CD14-positive monocyte (primary cell): ENCODE results near the gene CD79B. TPM values are rescaled to one million over a fixed set of nuclear protein-coding genes. Genes with fewer than 3 reads are reported as not detected.
A peak's percentile ranks its signal among the peaks of the same experiment; 100 is the strongest.

Experiments
- DNase-seq, 3 donors: peaks; one replicate each; pipeline ENCODE4 v3.0.0-alpha.2; 2011 to 2022
- H2AFZ ChIP-seq: 2 replicates; pipeline ENCODE4 v1.6.0; 2012; ENCODE audit warnings: mild to moderate bottlenecking, low read depth, low read length, inconsistent platforms; ENCODE audit not compliant: insufficient read depth, poor library complexity, severe bottlenecking
- H3K27ac ChIP-seq, 2 donors: 1 replicate in 1 of 2; 2 replicates in 1 of 2; pipeline ENCODE4 v1.5.1; 2012 to 2013; ENCODE audit warnings: low read length in 2 of 2, control low read depth in 1 of 2, inconsistent platforms in 1 of 2, low read depth in 1 of 2, mild to moderate bottlenecking in 1 of 2
- H3K27me3 ChIP-seq, 2 donors: one replicate each; pipeline versions ENCODE4 v1.6.0 to v1.6.1; 2011 to 2013; ENCODE audit warnings: low read length in 2 of 2; ENCODE audit not compliant: control insufficient read depth in 2 of 2, insufficient read depth in 2 of 2
- H3K36me3 ChIP-seq, 2 donors: replicated peaks in 1 of 2; 1 replicate in 1 of 2; 2 replicates in 1 of 2; pipeline versions ENCODE4 v1.5.1 to v1.6.1; 2012 to 2013; ENCODE audit warnings: low read length in 2 of 2, control low read depth in 1 of 2, inconsistent platforms in 1 of 2, mild to moderate bottlenecking in 1 of 2; ENCODE audit not compliant: insufficient read depth in 2 of 2, control insufficient read depth in 1 of 2
- H3K4me1 ChIP-seq, 2 donors: 1 replicate in 1 of 2; 2 replicates in 1 of 2; pipeline versions ENCODE4 v1.5.1 to v1.6.1; 2012 to 2013; ENCODE audit warnings: low read length in 2 of 2, control low read depth in 1 of 2, inconsistent platforms in 1 of 2, mild to moderate bottlenecking in 1 of 2, moderate library complexity in 1 of 2; ENCODE audit not compliant: insufficient read depth in 2 of 2, control insufficient read depth in 1 of 2
- H3K4me2 ChIP-seq: replicated peaks from 2 replicates; pipeline ENCODE3; 2012; ENCODE audit warnings: low read length, moderate library complexity, mild to moderate bottlenecking; ENCODE audit not compliant: poor library complexity, severe bottlenecking; ENCODE audit errors: extremely low read depth
- H3K4me3 ChIP-seq, 3 experiments: fragments of 200-600 bp in 1 of 3; sonication (generic) in 1 of 3; replicated peaks in 1 of 3; 1 replicate in 2 of 3; 2 replicates in 1 of 3; pipeline ENCODE4 v1.5.1; 2011 to 2013; ENCODE audit warnings: low read length in 3 of 3, mild to moderate bottlenecking in 3 of 3, control low read depth in 2 of 3, low read depth in 2 of 3, inconsistent platforms in 1 of 3, moderate library complexity in 1 of 3
- H3K79me2 ChIP-seq: 2 replicates; pipeline ENCODE4 v1.6.0; 2012; ENCODE audit warnings: mild to moderate bottlenecking, control low read depth, inconsistent platforms, low read length, moderate library complexity; ENCODE audit not compliant: insufficient read depth
- H3K9ac ChIP-seq: 2 replicates; pipeline ENCODE4 v1.6.0; 2017; ENCODE audit warnings: low read length, mild to moderate bottlenecking; ENCODE audit not compliant: insufficient read depth, poor library complexity, severe bottlenecking
- H3K9me3 ChIP-seq, 2 donors: replicated peaks in 1 of 2; 1 replicate in 1 of 2; 2 replicates in 1 of 2; pipeline versions ENCODE4 v1.5.1 to v1.6.1; 2012 to 2013; ENCODE audit warnings: low read length in 2 of 2, control low read depth in 1 of 2; ENCODE audit not compliant: control insufficient read depth in 1 of 2, insufficient read depth in 1 of 2
- H4K20me1 ChIP-seq: 2 replicates; pipeline ENCODE4 v1.6.0; 2012; ENCODE audit warnings: mild to moderate bottlenecking, low read length, control low read depth, moderate library complexity; ENCODE audit not compliant: insufficient read depth
- H3K27ac Mint-ChIP-seq, 7 donors: one replicate each; pipeline ENCODE4 v1.8.0; 2020; ENCODE audit warnings: mild to moderate bottlenecking in 7 of 7, mixed read lengths in 7 of 7, moderate library complexity in 6 of 7, inconsistent platforms in 2 of 7
- H3K27me3 Mint-ChIP-seq, 3 donors: one replicate each; pipeline ENCODE4 v1.8.0; 2021 to 2022; ENCODE audit warnings: low read depth in 3 of 3, mild to moderate bottlenecking in 3 of 3, mixed read lengths in 3 of 3, moderate library complexity in 3 of 3, inconsistent platforms in 1 of 3
- H3K36me3 Mint-ChIP-seq, 2 donors: one replicate each; pipeline ENCODE4 v1.8.0; 2020; ENCODE audit warnings: mixed read lengths in 2 of 2, inconsistent platforms in 1 of 2, mild to moderate bottlenecking in 1 of 2
- H3K4me1 Mint-ChIP-seq: one replicate; pipeline ENCODE4 v1.8.0; 2020; ENCODE audit warnings: mild to moderate bottlenecking, mixed read lengths
- H3K4me3 Mint-ChIP-seq, 2 donors: one replicate each; pipeline ENCODE4 v1.8.0; 2020; ENCODE audit warnings: mild to moderate bottlenecking in 2 of 2, mixed read lengths in 2 of 2, moderate library complexity in 1 of 2
- H3K9me3 Mint-ChIP-seq, 7 donors: one replicate each; pipeline ENCODE4 v1.8.0; 2020 to 2022; ENCODE audit warnings: mixed read lengths in 7 of 7, mild to moderate bottlenecking in 6 of 7, moderate library complexity in 6 of 7, inconsistent platforms in 2 of 7
- WGBS: methylation state at CpG from one replicate; pipeline ENCODE4 v1.1.5; 2013; ENCODE audit warnings: missing lambda C conversion rate; ENCODE audit not compliant: insufficient coverage; 5-methylcytosine and 5-hydroxymethylcytosine counted together
- intact Hi-C, 2 donors: fragments of 100-400 bp; cut with micrococcal nuclease; formaldehyde crosslinking; loops; one replicate each; pipeline versions ENCODE4 v1.15.0 to v1.15.1; 2023
- polyA plus RNA-seq, 3 donors: library from polyadenylated mRNA; depleted of rRNA in 1 of 3; unstranded in 2 of 3; stranded (reverse) in 1 of 3; fragments of 300-500 nt in 2 of 3; fragments of >200 nt in 1 of 3; fragmentation: Illumina TruSeq in 2 of 3; gene quantifications; 1 replicate in 2 of 3; 2 replicates in 1 of 3; pipeline ENCODE4 v1.2.3, GENCODE V29; 2012 to 2021
- TF ChIP-seq, protein P1 (sequence below): fragments of 200-600 bp; IDR thresholded peaks from one replicate; pipeline ENCODE4 v1.8.0; 2022; ENCODE audit warnings: antibody characterized with exemption, mild to moderate bottlenecking

The CD79B gene
- polyA plus RNA-seq, 3 donors = 19.6 to 21.8 (median 20.9) TPM

DNA sequence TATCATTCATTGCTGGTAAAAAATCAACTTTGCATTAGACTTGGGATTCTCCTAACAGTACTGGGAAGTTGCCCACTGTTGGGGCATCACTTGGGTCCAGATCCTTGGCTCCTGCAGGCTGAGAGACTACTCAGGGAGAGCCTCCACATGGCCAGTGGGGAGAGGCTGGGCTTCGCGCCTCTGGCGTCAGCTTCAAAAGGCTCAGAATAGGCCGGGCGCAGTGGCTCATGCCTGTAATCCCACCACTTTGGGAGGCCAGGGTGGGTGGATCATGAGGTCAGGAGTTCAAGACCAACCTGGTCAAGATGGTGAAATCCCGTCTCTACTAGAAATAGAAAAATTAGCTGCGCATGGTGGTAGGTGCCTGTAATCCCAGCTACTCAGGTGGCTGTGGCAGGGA is 17.7 kb downstream of the CD79B start:
- H3K79me2 ChIP-seq = no peaks in the 10 kb centered on the region
- H3K27me3 Mint-ChIP-seq = peaks cover 2 to 14% (median 4%) of the 10 kb centered on the region in 3 donors
- H3K36me3 ChIP-seq = no peaks in the 10 kb centered on the region
- H3K4me3 ChIP-seq = no peak overlapping the region
- H4K20me1 ChIP-seq = no peaks in the 10 kb centered on the region
- H3K9me3 ChIP-seq = no peaks in the 10 kb centered on the region
- no peak for DNase-seq
- H3K4me2 ChIP-seq = no peak overlapping the region
- H3K4me1 Mint-ChIP-seq = peaks cover 14% of the 10 kb centered on the region
- intact Hi-C loops = loop anchor here in 1 of 2 donors (10.0 kb wide), 1 partner anchor 110 kb away; the partner anchor contains the start of gene ICAM2
- no peaks in the 10 kb centered on the region for H3K4me1 ChIP-seq
- H3K27ac ChIP-seq = no peak overlapping the region
- no peaks in the 10 kb centered on the region for H3K36me3 Mint-ChIP-seq
- H3K9me3 Mint-ChIP-seq = peaks cover 0 to 2% (median 0%) of the 10 kb centered on the region in 7 donors
- WGBS = 97% methylated on average over 6 of the region's 7 CpGs
- H3K27ac Mint-ChIP-seq = peak overlapping the region in 1 of 7 donors; percentile 54
- no peaks in the 10 kb centered on the region for H3K27me3 ChIP-seq
- no peak overlapping the region for H3K4me3 Mint-ChIP-seq
- no peak overlapping the region for H3K9ac ChIP-seq
- TF ChIP-seq, protein P1, sequence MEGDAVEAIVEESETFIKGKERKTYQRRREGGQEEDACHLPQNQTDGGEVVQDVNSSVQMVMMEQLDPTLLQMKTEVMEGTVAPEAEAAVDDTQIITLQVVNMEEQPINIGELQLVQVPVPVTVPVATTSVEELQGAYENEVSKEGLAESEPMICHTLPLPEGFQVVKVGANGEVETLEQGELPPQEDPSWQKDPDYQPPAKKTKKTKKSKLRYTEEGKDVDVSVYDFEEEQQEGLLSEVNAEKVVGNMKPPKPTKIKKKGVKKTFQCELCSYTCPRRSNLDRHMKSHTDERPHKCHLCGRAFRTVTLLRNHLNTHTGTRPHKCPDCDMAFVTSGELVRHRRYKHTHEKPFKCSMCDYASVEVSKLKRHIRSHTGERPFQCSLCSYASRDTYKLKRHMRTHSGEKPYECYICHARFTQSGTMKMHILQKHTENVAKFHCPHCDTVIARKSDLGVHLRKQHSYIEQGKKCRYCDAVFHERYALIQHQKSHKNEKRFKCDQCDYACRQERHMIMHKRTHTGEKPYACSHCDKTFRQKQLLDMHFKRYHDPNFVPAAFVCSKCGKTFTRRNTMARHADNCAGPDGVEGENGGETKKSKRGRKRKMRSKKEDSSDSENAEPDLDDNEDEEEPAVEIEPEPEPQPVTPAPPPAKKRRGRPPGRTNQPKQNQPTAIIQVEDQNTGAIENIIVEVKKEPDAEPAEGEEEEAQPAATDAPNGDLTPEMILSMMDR = no peak
- H2AFZ ChIP-seq = no peak overlapping the region

DNA sequence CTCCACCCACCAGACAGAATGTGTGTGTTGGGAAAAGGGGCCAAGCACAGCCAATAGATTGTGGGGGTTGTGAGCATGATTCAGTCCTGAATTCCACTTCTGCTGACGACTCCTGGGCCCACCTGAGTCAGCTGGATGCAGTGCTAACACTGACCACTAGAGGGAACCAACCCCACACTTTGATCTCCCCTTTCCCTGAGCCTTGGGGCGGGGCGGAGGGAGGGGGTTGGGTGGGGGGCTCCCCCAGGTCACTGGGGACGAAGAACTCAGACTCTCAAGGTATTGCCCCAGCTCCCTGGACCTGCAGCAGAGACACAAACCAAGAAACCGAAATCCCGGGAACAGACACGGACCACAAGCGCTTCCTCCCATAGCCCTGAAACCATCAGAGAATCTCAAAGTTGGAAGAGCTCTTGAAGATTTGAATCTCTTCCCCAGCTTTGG is 20.5 kb downstream of the CD79B start:
- H3K79me2 ChIP-seq = no peaks in the 10 kb centered on the region
- H3K4me1 Mint-ChIP-seq = peaks cover 9% of the 10 kb centered on the region

More for the DNA sequence above, 20.5 kb downstream of the CD79B start:
- no peak overlapping the region for H3K9ac ChIP-seq
- TF ChIP-seq, protein P1 = peak; percentile 93
- H3K27me3 ChIP-seq = no peaks in the 10 kb centered on the region
- no peaks in the 10 kb centered on the region for H3K9me3 ChIP-seq
- H3K27me3 Mint-ChIP-seq = peaks cover 1 to 8% (median 4%) of the 10 kb centered on the region in 3 donors
- no peak overlapping the region for H3K4me3 ChIP-seq
- no peak overlapping the region for H3K4me3 Mint-ChIP-seq
- no peaks in the 10 kb centered on the region for H3K36me3 ChIP-seq
- H2AFZ ChIP-seq = no peak overlapping the region
- no peaks in the 10 kb centered on the region for H3K4me1 ChIP-seq
- H3K27ac ChIP-seq = no peak overlapping the region
- WGBS = 55% methylated on average over 4 of the region's 8 CpGs
- H4K20me1 ChIP-seq = no peaks in the 10 kb centered on the region
- H3K9me3 Mint-ChIP-seq = peaks cover 0 to 2% (median 0%) of the 10 kb centered on the region in 7 donors
- peak; percentile 13 to 51 (median 35) for DNase-seq
- H3K36me3 Mint-ChIP-seq = no peaks in the 10 kb centered on the region
- intact Hi-C loops = loop anchor here in 1 of 2 donors (10.0 kb wide), 1 partner anchor 113 kb away; the partner anchor contains the start of gene ICAM2
- peak overlapping the region in 2 of 7 donors; percentile 6 to 50 for H3K27ac Mint-ChIP-seq
- H3K4me2 ChIP-seq = no peak overlapping the region
